Keratinocyte (primary cell): ENCODE data around the gene AP4S1. TPM values are rescaled to one million over a fixed set of nuclear protein-coding genes. Genes with fewer than 3 reads are reported as not detected.

Experiments used
- DNase-seq: peaks from one replicate; pipeline ENCODE4 v3.0.0-alpha.2; 2011; ENCODE audit warnings: low read depth, missing footprints, low spot score
- FAIRE-seq: peaks from 2 replicates; lab custom pipeline; 2011; peaks lifted over from hg19 to GRCh38; lab: Jason Lieb, UNC
- H2AFZ ChIP-seq: 2 replicates; pipeline ENCODE4 v1.6.0; 2012; ENCODE audit warnings: low read length, control low read depth, inconsistent platforms; ENCODE audit not compliant: control insufficient read depth
- H3K27ac ChIP-seq: 2 replicates; pipeline ENCODE4 v1.5.1; 2011; ENCODE audit warnings: low read length; ENCODE audit not compliant: control insufficient read depth, insufficient read depth
- H3K27me3 ChIP-seq: 3 replicates; pipeline ENCODE4 v1.6.0; 2011; ENCODE audit warnings: low read length; ENCODE audit not compliant: control insufficient read depth, insufficient read depth; ENCODE audit errors: extremely low read depth
- H3K36me3 ChIP-seq, 2 experiments: 2 replicates in 1 of 2; 3 replicates in 1 of 2; pipeline ENCODE4 v1.5.1; 2011; ENCODE audit warnings: low read length in 2 of 2, mild to moderate bottlenecking in 1 of 2; ENCODE audit not compliant: control insufficient read depth in 2 of 2, insufficient read depth in 2 of 2; ENCODE audit errors: extremely low read depth in 1 of 2
- H3K4me1 ChIP-seq: 3 replicates; pipeline ENCODE4 v1.5.1; 2011; ENCODE audit warnings: low read length; ENCODE audit not compliant: control insufficient read depth, insufficient read depth; ENCODE audit errors: extremely low read depth
- H3K4me2 ChIP-seq: 3 replicates; pipeline ENCODE4 v1.6.0; 2011; ENCODE audit warnings: low read depth, low read length; ENCODE audit not compliant: control insufficient read depth, insufficient read depth; ENCODE audit errors: extremely low read depth
- H3K4me3 ChIP-seq, 3 experiments: fragments of 200-600 bp in 1 of 3; sonication (generic) in 1 of 3; 2 replicates in 2 of 3; 3 replicates in 1 of 3; pipeline ENCODE4 v1.5.1; 2011 to 2016; ENCODE audit warnings: low read length in 3 of 3, mild to moderate bottlenecking in 3 of 3, control low read depth in 2 of 3, inconsistent platforms in 1 of 3, low read depth in 1 of 3, mixed read lengths in 1 of 3, mixed run types in 1 of 3, moderate library complexity in 1 of 3; ENCODE audit not compliant: control insufficient read depth in 2 of 3, insufficient read depth in 2 of 3; ENCODE audit errors: extremely low read depth in 1 of 3
- H3K79me2 ChIP-seq: 2 replicates; pipeline ENCODE4 v1.6.0; 2012; ENCODE audit warnings: low read length; ENCODE audit not compliant: control insufficient read depth, insufficient read depth
- H3K9ac ChIP-seq: 3 replicates; pipeline ENCODE4 v1.6.0; 2011; ENCODE audit warnings: low read length; ENCODE audit not compliant: control insufficient read depth, insufficient read depth; ENCODE audit errors: extremely low read depth
- H3K9me1 ChIP-seq: 3 replicates; pipeline ENCODE4 v1.6.0; 2011; ENCODE audit warnings: low read length; ENCODE audit not compliant: control insufficient read depth, insufficient read depth; ENCODE audit errors: extremely low read depth
- H3K9me3 ChIP-seq: 2 replicates; pipeline ENCODE4 v1.5.1; 2012; ENCODE audit warnings: low read depth, low read length; ENCODE audit not compliant: control insufficient read depth
- H4K20me1 ChIP-seq: 3 replicates; pipeline ENCODE4 v1.6.0; 2011; ENCODE audit warnings: low read length; ENCODE audit not compliant: control insufficient read depth, insufficient read depth; ENCODE audit errors: extremely low read depth
- CTCF ChIP-seq, 3 experiments: IDR thresholded peaks in 1 of 3; conservative IDR thresholded peaks in 1 of 3; optimal IDR thresholded peaks in 1 of 3; 2 replicates in 2 of 3; 3 replicates in 1 of 3; pipeline versions ENCODE3 to v1.5.1; 2011; ENCODE audit warnings: low read length in 3 of 3, mild to moderate bottlenecking in 3 of 3, moderate library complexity in 2 of 3, control low read depth in 1 of 3, inconsistent platforms in 1 of 3; ENCODE audit not compliant: insufficient read depth in 2 of 3; ENCODE audit errors: extremely low read depth in 1 of 3
- EZH2 ChIP-seq: IDR thresholded peaks from one replicate; pipeline ENCODE4 v1.6.1; 2012; ENCODE audit warnings: inconsistent platforms, mild to moderate bottlenecking, low read length, moderate library complexity
- dilution Hi-C: fragments of 300-500 bp; cut with MboI; formaldehyde crosslinking; loops from one replicate; pipeline ENCODE4 v1.7.0; 2020; ENCODE audit warnings: low sequenced_read_pairs; ENCODE audit not compliant: extremely low pct_ligation_motif_present
- polyA plus RNA-seq, 5 experiments: library from polyadenylated mRNA; depleted of rRNA in 3 of 5; stranded (reverse) in 3 of 5; stranded (forward) in 1 of 5; unstranded in 1 of 5; fragments of >200 nt; gene quantifications; 1 replicate in 1 of 5; 2 replicates in 3 of 5; 3 replicates in 1 of 5; pipeline versions ENCODE4 v1.2.1 to v1.2.3, GENCODE V29; 2011 to 2012; ENCODE audit warnings: missing spikeins in 2 of 5, low read depth in 1 of 5, low replicate concordance in 1 of 5

Gene AP4S1
- polyA plus RNA-seq, 1 donor (not counting 4 experiments of a cell fraction or from before 2014, with no cell fraction given), result 6.2 TPM

- Histone ChIP-seq H3K4me2 (no peak overlapping the region), H3K4me3 (no peak overlapping the region), H4K20me1 (peaks cover 6% of the 10 kb centered on the region), H3K9ac (no peak overlapping the region), H3K27me3 (no peaks in the 10 kb centered on the region), H3K36me3 (no peaks in the 10 kb centered on the region), H3K4me1 (peaks cover 27% of the 10 kb centered on the region), H3K27ac (no peak overlapping the region), H3K9me1 (no peaks in the 10 kb centered on the region), H2AFZ (no peak overlapping the region), H3K79me2 (peaks cover 22% of the 10 kb centered on the region), H3K9me3 (no peaks in the 10 kb centered on the region)
- DNase-seq (no peak), FAIRE-seq (no peak)
- dilution Hi-C loops, result no loop called here
- TF ChIP-seq EZH2, result no peak
- TF ChIP-seq CTCF (optimal IDR thresholded peaks at IDR 0.05 in 1 of 3, IDR thresholded peaks at IDR 0.05 in 1 of 3, conservative IDR thresholded peaks at IDR 0.05 in 1 of 3; ENCODE audit: extremely low read depth in 1 of 3, insufficient read depth in 2 of 3, low read length in 3 of 3), result no peak
These were observed 3.8 kb downstream of the AP4S1 start for GRCh38 chr14:31029016-31029970.

- FAIRE-seq, result no peak
- H3K9ac ChIP-seq, result no peak overlapping the region
- H3K36me3 ChIP-seq, result no peaks in the 10 kb centered on the region
- no peak overlapping the region for H3K4me3 ChIP-seq
- no peak overlapping the region for H3K27ac ChIP-seq
- no peaks in the 10 kb centered on the region for H4K20me1 ChIP-seq
- DNase-seq, result no peak
- peaks cover 27% of the 10 kb centered on the region for H3K4me1 ChIP-seq
- no peak for TF ChIP-seq CTCF (optimal IDR thresholded peaks at IDR 0.05 in 1 of 3, IDR thresholded peaks at IDR 0.05 in 1 of 3, conservative IDR thresholded peaks at IDR 0.05 in 1 of 3; ENCODE audit: extremely low read depth in 1 of 3, insufficient read depth in 2 of 3, low read length in 3 of 3)
- TF ChIP-seq EZH2, result no peak
- H3K9me1 ChIP-seq, result no peaks in the 10 kb centered on the region
- peaks cover 10% of the 10 kb centered on the region for H3K79me2 ChIP-seq
- no peak overlapping the region for H3K4me2 ChIP-seq
- dilution Hi-C loops, result no loop called here
- no peaks in the 10 kb centered on the region for H3K9me3 ChIP-seq
- no peak overlapping the region for H2AFZ ChIP-seq
- no peaks in the 10 kb centered on the region for H3K27me3 ChIP-seq
These were observed 5.0 kb downstream of the AP4S1 start for GRCh38 chr14:31030469-31030868.
